ENCODE measurements around the gene PHF1.

The PHF1 gene

DNA sequence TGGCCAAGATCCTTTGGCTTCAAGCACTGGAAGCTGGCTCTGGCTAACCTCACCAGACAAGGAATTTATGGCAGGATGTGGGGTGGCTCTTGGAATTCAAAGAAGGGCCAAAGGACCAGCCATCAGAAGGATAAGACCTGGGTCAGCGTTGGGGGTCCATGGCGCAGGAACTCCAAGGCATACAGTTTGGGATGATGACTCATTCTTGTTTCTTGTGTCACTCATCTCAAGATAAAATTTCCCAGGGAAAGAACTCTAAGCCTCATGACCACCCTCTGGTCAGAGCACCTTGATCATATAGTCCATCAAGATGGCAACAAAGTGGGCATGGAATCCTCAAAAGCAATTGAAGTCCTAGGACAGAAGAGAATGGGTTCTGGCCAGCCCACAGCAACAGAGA is 48.4 kb downstream of the PHF1 start:
- DNase-seq, result no peak
